Fibroblast of skin of left quadriceps (primary cell): Measurements from ENCODE around the gene WASL.
"Not testable (repeated sequence)": the region's sequence is repeated elsewhere in the genome, so short reads cannot be mapped to it uniquely, and the experiment has no call there.

Source experiments
- DNase-seq, 2 experiments: peaks; one replicate each; pipeline ENCODE4 v3.0.0-alpha.2; 2013; ENCODE audit warnings: low read depth in 2 of 2

The WASL gene

DNA sequence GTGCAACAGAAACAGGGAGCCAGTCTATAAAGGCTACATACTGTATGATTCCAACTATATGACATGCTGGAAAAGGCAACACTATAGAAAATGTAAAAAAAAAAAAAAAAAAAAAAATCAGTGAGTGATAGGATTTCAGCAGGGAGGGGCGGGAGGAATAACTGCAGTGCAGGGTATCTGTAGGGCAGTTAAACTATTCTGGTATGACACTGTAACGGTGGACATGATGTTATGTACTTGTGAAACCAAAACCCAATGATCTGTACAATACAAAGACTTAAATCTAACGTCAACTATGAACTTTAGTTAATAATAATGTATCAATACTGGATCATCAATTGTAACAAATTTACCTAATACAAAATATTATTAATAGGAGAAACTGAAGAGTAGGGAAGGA, 14.3 kb downstream of the WASL start:
- no peak for DNase-seq

DNA sequence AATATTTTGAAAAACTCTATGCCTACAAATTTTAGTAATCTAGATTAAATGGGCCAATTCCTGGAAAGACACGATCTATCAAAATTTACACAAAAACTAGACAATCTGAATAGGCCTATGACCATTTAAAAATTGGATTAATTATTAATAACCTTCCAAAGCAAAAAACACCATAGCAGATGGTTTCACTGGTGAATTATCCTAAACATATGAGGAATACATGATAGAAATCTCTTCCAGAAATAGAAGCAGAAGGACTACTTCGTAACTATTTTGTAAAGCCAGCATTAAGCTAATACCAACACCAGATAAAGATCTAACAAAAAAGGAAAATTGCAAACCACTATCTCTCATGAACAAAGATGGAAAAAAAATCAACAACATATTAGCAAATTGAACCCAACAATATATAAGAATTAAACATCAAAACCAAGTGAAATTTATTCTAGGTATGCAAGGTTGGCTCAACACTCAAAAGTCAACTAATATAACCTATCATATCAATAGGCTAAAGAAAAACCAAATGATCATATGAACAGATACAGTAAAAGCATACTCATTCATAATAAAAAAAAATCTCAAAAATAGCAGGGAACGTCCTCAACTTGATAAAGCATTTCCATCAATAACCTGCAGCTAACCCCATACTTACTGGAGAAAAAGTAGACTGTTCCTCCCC, 16.3 kb downstream of the WASL start:
- DNase-seq: no peak

DNA sequence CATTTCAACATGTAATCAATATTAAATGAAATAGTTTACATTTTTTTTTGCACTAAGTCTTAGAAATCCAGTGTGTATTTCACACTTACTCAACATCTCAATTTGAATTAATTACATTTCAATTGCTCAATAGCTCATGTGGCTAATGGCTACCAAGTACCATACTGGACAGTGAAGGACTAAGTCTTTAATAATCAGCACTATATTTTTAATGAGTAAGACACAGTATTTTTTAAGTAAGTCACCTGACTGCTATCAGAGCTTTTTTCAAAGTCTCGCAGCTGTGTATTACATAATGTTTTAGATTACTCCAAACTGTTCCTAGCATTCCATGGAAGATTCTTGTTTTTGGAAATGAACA, 19.6 kb downstream of the WASL start:
- no peak for DNase-seq

DNA sequence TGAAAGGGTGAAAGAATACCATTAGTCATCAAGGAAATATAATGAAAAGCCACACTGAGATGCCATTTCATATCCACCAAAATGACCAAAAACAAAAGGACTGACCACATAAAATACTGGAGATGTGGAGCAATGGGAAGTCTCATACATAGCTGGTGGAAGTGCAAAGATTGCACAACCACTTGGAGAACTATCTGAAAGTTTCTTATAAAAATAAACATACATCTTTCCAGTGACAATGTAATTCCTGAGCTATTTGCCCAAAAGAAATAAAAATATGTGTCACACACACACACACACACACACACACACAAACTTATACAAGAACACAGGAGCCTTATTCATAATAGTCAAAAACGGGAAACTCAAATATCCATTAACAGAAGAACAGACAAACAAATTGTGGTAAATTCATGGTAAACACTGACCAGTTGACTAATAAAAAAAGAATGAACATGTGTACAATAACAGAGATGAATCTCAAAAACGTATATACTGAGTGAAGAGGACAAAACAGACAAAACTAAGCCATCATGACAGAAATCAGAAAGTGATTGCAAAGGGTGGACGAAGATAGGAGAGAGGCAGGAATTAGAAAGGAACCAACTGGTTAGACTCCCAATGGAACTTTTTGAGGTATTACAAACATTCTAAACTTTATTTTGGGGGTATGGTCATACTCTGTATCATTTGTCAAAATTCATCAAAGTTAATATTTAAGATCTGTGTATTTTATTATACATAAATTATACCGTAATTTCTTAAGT, 21.5 kb downstream of the WASL start:
- DNase-seq: peak; percentile 71

DNA sequence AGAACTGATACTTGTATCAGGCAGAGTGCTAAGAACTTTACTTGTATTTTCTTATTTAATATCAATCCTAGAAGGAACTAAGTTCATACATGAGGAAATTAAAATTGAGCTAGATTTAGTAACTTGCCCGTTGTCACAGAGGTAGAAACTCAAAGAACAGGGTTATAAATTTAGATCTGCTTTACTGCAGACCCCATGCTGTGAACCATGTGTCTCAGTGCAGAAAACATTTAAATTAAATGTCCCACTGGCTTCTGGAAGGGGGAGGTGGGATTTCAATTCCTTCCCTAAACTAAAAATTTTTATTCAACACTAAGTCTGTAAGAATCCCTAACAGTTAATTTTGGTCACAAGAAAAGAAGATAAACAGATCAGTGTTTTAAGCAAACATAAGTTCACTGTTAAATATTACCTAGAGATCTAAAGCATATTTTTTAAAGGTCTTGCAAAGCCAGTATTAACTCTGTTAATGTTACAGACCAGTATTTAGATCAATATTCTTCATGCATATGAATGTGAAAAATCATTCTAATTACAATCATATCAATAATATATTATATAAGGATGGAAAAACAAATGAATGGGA, 23.1 kb downstream of the WASL start:
- DNase-seq: no peak

DNA sequence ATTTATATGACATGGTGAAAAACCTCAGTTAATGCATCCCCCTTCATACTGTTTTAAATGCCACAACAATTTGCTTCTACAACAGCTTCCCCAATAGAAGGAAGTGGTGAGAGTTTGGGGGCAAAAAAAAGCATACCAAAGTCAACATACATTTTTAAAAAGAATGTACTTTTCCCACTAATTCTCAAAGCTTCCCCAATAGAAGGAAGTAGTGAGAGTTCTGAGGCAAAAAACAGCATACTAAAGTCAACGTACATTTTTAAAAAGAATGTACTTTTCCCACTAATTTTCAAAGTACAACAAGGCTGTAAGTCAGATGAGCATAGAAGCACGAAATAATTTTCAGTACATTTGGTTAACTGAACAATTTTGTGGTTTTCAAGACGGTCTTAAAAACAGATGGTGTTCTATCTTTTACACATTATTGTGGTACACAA, 24.0 kb downstream of the WASL start:
- DNase-seq: peak; percentile 60 to 68

DNA sequence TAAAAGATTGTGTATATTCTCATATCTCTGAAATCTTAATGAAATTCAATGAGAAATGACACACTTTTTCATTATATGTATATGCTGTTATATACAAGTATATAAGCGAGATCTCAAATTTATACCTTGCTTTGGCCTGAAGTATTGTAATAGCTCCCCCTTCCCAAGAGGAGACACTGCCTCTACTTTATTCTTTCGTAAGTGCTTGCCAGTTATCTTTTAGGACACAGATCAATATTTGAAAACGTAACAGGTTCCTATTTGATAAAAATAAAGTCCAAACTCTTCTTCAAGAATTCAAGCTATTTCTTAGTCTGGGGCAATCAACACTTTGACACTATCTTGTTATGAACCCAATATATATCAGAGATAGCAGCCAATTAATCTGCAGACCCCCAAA, 24.9 kb downstream of the WASL start:
- DNase-seq: no peak

DNA sequence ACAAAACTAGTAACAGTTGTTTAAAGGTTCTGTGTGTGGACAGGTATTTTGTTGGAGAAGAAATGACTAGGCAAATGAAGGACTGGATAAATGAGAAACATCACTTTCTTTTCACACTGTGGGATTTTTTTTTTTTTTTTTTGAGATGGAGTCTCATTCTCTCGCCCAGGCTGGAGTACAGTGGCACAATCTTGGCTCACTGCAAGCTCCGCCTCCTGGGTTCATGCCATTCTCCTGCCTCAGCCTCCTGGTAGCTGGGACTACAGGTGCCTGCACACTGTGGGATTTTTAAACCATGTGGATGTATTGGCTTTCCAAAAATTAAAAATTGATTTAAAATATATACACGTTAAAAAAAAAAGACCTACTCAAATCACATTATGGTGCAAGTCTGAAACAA, 28.3 kb downstream of the WASL start:
- DNase-seq: not testable (repeated sequence)

DNA sequence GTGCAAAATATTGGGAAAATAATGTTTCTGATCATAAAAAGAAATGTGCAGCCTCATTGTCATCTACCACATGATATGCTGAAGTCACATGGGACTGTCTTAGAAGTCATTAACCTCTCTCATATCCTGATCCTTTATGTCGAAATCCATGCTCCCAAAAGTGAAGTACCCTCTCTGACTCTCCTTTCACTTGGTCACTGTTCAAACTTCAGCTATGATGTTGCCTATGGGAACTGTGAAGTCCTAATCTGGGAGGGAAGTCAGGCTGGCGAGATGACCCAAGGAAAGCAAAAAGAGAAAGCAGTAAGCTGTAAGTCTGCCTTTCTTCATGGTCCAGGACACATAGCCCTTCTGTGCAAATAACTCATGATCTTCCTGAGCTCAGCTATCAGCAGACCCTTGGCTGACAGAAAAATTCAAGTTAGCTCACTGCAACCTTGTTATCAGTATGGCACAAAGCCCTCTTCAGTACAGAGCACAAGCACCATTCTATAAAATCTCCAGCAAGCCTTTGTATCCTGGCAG, 29.5 kb downstream of the WASL start:
- no peak for DNase-seq

DNA sequence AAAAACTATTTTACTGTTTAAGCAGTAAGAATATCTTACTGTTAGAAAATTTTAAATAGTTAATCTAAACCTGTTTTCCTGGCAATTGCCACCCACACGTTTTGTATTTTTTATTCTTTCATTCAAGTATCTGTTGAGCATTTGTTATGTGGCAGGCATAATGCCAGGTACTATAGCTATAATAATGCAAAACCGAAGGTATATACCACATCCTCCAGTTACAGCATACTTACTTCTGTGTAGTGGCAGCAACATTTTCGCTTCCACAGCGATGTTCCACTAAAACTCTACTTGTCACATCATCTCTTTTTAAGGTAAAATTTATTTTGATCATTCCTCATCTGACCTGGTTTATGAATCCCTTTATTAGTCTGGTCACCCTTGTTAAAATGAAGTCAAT, 30.0 kb downstream of the WASL start:
- no peak for DNase-seq

DNA sequence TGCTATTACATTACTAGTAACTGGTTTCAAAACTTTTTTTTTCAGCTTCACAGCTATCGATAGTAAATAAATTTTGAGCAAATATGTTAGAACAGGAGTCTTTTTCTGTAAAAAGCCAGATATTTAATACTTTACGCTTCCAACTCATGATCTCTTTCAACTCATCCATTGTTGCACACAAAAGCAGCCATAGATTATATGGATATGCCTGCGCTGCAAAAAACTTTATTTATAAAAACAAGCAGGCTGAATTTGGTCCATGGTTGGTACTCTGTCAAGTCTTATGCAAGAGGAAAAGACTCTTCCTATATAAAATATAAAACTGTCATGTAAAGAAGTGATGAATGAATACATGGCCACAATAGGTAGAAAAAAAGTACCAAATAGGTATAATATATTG, 31.1 kb downstream of the WASL start:
- DNase-seq: no peak

DNA sequence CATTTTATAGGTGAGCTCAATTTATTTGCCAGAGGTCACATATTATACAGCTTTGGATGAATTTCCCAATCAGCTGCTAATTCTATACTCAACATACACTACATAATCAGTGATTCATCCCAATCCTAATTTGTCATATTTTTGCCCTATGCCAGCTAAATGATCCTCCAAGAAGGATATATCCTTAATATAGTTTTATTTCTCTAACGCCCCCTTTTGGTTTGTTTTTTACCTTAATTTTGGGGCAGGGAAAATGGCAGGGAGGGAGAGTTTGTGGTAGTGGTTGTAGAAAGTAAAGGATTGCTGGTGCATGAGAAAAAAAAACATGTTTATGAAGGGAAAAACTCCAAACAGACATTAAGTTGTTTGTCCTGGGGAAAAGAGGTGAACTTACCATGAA, 31.9 kb downstream of the WASL start:
- no peak for DNase-seq

DNA sequence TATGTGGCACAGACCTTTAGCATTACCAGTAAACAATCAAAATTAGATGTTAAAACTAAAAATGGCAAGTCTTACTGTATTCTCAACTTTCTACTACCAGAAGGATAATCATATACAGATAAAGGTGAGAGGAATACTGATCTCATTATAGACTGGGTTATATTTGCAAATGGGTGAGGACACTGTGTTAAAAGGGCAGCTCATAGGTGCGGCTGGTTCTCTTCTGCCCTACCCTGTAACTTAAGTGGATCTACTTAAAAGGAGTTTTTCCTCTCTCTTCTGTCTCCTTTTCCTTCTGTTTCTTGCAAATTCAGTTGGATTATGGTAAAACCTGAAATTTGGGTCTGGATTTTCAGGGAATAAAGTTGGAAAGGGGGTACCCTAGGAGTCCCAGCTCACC, 33.0 kb downstream of the WASL start:
- DNase-seq: no peak

DNA sequence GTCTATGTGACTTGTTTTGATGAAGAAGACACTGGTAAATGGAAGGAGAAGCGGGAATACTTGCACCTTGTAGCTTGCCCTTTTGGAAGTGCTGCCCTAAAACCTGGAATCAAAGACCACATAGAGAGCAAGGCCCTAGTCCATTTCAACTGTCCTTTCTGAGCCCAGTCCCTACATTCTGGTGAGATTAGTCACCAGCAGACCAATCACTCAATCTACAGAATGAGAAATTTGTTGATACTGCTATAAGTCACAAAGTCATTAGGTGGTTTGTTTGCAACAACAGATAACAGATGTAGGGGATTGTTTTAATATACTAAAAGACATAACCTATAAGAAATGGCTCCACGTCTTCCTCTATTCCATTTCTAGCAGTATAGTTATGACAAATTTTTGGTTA, 33.6 kb downstream of the WASL start:
- DNase-seq: no peak

DNA sequence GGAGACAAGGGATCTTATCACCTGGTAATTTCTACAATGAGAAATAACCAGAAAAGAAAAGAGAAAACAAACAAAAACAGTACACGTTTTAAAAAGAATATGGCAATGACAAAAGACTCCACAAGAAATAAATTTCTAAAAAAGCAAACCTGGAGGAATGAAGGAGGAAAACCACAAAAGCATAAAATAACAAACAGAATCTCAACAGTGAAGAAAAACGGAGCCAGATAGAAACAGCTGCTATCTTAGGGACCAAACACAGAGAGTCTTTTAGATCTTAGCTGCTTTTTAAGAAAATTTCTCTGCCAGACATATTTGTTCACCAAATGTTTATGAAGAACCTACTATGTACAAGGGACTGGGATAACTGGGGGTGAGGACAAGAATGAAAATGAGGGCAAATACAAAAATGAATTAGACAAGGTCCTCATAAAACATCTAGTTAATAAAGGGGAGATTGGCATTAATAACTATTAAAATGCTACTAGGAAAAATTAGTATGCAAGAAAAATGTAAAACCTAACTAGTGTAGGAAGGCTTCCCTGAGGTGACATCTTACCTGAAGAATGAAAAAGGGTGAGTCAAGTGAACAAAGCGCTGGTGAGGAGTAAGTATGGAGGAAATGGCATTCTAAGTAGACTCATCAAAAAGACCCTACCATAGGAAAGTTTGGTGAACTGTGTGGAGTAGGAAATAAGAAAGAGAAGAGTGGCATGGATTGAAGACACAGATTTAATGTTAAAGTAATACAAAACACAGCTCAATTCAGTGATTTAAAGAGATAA, 34.3 kb downstream of the WASL start:
- no peak for DNase-seq

DNA sequence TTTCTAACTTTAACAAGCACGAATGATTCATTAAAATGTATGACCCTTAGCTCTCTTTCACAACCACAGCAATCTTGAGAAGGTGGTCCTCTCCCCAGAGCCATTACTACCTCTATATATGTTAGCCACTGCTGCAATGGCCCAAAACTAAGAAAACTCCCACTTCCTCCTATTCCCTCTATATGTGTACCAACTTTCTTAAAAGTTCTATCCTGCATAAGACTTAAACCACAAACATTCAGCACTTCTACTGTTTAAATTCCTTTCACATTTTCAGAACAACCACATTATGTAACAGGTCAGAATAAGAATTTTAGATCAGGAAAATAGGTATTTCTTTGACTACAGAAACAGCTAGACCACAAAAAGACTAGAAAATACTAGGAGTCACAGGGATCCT, 36.2 kb downstream of the WASL start:
- DNase-seq: peak; percentile 52 to 58

DNA sequence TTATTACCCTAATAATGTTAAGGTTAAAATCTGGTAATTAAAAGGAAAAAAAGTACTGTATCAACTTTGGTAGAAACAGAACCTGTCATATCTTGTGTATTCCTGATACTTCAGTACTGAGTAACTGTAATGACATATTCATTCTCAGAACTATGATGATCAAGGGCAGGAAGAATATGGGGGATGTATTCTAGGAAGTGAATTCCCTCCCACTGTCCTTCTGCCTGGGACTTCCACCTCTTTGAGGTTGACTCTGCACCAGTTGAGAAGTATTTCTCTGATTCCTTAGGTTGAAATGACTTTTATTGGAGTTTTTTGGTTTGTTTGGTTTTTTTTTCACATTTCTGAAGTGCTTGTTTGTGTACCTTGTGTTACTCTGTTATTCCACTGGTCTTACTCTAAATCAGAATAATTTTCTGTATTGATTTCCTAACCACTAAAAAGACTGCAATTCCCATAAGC, 36.9 kb downstream of the WASL start:
- no peak for DNase-seq

DNA sequence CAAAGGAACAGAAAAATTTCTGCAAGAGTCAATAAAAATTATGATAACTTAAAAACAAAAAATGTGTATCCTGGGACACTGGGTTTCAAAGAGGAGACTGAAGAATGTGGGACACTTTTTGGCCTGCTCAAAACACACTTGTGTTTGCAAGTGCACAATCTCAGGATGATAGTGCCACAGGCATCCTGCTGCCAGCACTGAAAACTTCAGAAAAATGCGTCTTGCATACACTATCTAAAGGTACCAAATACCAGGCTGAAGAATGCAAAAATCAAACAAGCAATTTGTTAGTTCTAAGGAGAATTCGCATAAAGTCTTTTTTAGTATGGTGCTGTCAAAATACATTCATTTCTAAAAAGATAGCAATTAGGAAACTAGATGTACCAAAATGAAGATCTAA, 38.1 kb downstream of the WASL start:
- no peak for DNase-seq

DNA sequence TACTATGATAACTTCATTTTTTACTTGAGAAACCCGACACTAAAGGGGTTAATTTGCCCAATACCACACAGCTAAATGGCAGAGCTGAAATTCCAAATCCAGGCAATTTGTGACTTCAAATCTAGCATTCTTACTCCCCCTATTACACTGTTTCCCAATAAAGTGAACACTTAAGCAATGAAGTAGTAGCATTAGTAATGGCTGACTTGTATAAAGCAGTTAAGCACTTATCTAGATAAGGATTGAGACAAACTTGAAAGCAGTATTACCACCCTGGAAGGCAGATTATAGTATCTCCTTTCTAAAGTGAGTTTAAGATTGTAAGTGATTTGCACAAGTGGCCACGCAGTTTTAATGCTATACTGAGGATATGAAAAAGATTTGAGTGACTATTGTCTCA, 39.3 kb downstream of the WASL start:
- DNase-seq: no peak

DNA sequence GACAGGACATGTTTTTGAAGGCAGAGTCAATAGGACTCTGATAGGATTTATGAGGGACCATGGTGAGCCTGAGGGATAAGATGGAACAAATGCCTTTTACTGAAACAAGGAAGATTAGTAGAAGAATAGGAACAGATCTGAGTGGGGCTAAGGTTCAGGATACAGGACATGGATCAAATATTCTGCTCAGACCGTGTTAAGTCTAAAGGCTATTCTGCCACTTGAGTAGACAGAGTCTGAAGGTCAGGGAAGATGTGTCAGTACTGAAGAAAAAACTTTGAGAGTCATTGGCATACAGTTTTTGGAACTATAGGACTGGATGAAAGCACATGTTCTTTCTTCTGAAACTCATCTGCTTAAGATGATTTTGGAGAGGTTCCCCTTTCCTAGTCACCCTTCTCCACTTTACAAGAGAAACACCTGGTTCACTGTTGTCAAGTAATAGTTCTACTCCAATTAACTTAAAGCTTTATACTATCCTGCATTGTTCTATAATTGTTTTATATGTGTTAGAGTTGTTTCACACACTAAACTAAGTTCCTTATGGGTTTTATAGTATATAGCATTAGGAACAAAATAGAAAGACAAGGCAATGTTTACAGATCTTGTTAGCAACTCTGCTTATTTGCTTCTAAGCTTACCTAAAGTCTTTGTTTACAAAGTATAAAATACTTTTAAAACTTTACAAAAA, 43.4 kb downstream of the WASL start:
- no peak for DNase-seq

DNA sequence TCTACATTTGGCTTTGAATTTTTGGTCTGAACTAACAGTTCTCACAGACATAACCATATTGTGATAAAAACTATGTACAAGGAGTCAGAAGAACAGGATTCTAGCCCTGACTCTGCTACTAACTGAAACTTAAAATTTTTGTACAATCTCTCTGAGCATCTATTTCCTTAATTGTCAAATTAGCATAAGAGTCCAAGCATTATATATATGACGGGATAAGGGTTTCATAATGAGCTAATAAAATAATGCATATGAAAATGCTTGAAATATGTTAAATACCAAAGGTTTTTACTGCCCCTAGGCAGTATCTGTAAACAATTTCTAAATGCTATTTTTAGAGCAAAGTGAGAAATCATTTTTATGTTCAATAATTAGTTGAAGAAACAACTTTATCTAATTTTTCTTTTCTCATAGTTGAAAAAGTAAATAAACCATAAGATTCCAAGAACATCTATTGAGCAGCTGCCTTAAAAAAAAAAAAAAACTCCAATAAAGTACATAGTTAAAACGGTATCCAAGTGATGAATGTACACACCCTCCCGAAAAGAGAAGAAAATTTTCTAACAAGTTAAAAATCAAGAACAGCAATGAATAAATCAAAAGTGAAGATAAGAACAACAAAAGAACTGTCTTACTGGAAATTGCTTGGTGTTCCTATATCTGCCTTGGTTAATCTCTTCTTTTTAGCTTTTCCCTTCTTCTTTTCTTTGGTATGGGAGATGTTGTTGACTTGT, 52.7 kb downstream of the WASL start:
- DNase-seq: no peak
